WTC11 (cell line): ENCODE measurements around the gene TIMMDC1. TPM values are rescaled to one million over a fixed set of nuclear protein-coding genes. Genes with fewer than 3 reads are reported as not detected.

Experiments
- ATAC-seq: fragments of 200-7000 bp; cut with Tn5 transposase; 2 replicates; pipeline ENCODE4 v1.10.0; 2021; ENCODE audit warnings: mild to moderate bottlenecking, moderate library complexity
- CTCF ChIA-PET: fragments of 300-600 bp; sonication (Branson Sonifier 250); formaldehyde crosslinking; loops from one replicate; lab custom pipeline; 2021; ENCODE audit warnings: antibody characterized with exemption; lab: Charles Lee
- POLR2A ChIA-PET: fragments of 350-600 bp; sonication (Branson Sonifier 250); formaldehyde crosslinking; loops from one replicate; lab custom pipeline; 2021; ENCODE audit warnings: antibody characterized with exemption; lab: Charles Lee
- DNase-seq: peaks from one replicate; pipeline ENCODE4 v3.0.0; 2021; ENCODE audit warnings: low spot score
- H3K27ac Mint-ChIP-seq: 2 replicates; pipeline ENCODE4 v1.8.0; 2021; ENCODE audit warnings: mixed read lengths
- H3K27me3 Mint-ChIP-seq: 2 replicates; pipeline ENCODE4 v1.8.0; 2021; ENCODE audit warnings: low read depth, mild to moderate bottlenecking, moderate library complexity, mixed read lengths
- H3K36me3 Mint-ChIP-seq: 2 replicates; pipeline ENCODE4 v1.8.0; 2021; ENCODE audit warnings: mixed read lengths
- H3K4me1 Mint-ChIP-seq: 2 replicates; pipeline ENCODE4 v1.8.0; 2022; ENCODE audit warnings: mixed read lengths
- H3K4me3 Mint-ChIP-seq: 2 replicates; pipeline ENCODE4 v1.8.0; 2021; ENCODE audit warnings: mild to moderate bottlenecking, moderate library complexity, mixed read lengths
- H3K9me3 Mint-ChIP-seq: 2 replicates; pipeline ENCODE4 v1.8.0; 2021; ENCODE audit warnings: mixed read lengths
- AR ChIP-seq: fragments of 250-450 bp; sonication (Bioruptor Pico); IDR thresholded peaks from 2 replicates; pipeline ENCODE4 v1.9.0; 2021; ENCODE audit warnings: mild to moderate bottlenecking
- ELF4 ChIP-seq: sonication (generic); formaldehyde crosslinking; IDR thresholded peaks from 2 replicates; pipeline ENCODE4 v1.8.1; 2022; ENCODE audit warnings: low read depth, mild to moderate bottlenecking, moderate library complexity, missing genetic modification reagents
- FOXP1 ChIP-seq: sonication (generic); formaldehyde crosslinking; IDR thresholded peaks from 2 replicates; pipeline ENCODE4 v1.8.0; 2022; ENCODE audit warnings: missing genetic modification reagents, mild to moderate bottlenecking, moderate library complexity, borderline replicate concordance
- FOXP4 ChIP-seq: sonication (generic); formaldehyde crosslinking; IDR thresholded peaks from 2 replicates; pipeline ENCODE4 v1.8.0; 2022; ENCODE audit warnings: mild to moderate bottlenecking, missing genetic modification reagents
- NFYB ChIP-seq: sonication (generic); formaldehyde crosslinking; conservative IDR thresholded peaks from 2 replicates; pipeline ENCODE4 v1.8.0; 2022; ENCODE audit warnings: low read depth, missing genetic modification reagents
- NR2C2 ChIP-seq: sonication (generic); formaldehyde crosslinking; IDR thresholded peaks from 2 replicates; pipeline ENCODE4 v1.8.0; 2022; ENCODE audit warnings: mild to moderate bottlenecking, missing genetic modification reagents
- RORB ChIP-seq: fragments of 250-450 bp; sonication (Bioruptor Pico); IDR thresholded peaks from 2 replicates; pipeline ENCODE4 v1.9.0; 2021; ENCODE audit warnings: mild to moderate bottlenecking
- SMAD4 ChIP-seq: sonication (generic); formaldehyde crosslinking; IDR thresholded peaks from 2 replicates; pipeline ENCODE4 v1.8.0; 2022; ENCODE audit warnings: mild to moderate bottlenecking, missing genetic modification reagents
- SOX15 ChIP-seq: fragments of 250-450 bp; sonication (Bioruptor Pico); IDR thresholded peaks from 2 replicates; pipeline ENCODE4 v1.9.0; 2021; ENCODE audit warnings: mild to moderate bottlenecking
- SP1 ChIP-seq: sonication (generic); formaldehyde crosslinking; conservative IDR thresholded peaks from 2 replicates; pipeline ENCODE4 v1.8.1; 2022; ENCODE audit warnings: missing genetic modification reagents
- ZNF138 ChIP-seq: sonication (generic); formaldehyde crosslinking; conservative IDR thresholded peaks from 2 replicates; pipeline ENCODE4 v1.8.1; 2022; ENCODE audit warnings: mild to moderate bottlenecking, moderate library complexity, missing genetic modification reagents
- total RNA-seq: library from RNA; stranded (reverse); gene quantifications from 3 replicates; pipeline ENCODE4 v1.2.3, GENCODE V29; 2021
- TF ChIP-seq, protein P1 (sequence below): sonication (generic); formaldehyde crosslinking; IDR thresholded peaks from 2 replicates; pipeline ENCODE4 v1.8.1; 2023; ENCODE audit warnings: mild to moderate bottlenecking, missing genetic modification reagents, borderline replicate concordance
- TF ChIP-seq, protein P2 (sequence below): fragments of 200-600 bp; IDR thresholded peaks from 2 replicates; pipeline ENCODE4 v1.8.0; 2022; ENCODE audit warnings: antibody characterized with exemption
- TF ChIP-seq, protein P3 (sequence below): sonication (generic); formaldehyde crosslinking; conservative IDR thresholded peaks from 2 replicates; pipeline ENCODE4 v1.8.1; 2023; ENCODE audit warnings: mild to moderate bottlenecking, low read depth, missing genetic modification reagents, moderate library complexity
- TF ChIP-seq, protein P4 (sequence below): sonication (generic); formaldehyde crosslinking; IDR thresholded peaks from 2 replicates; pipeline ENCODE4 v1.8.0; 2022; ENCODE audit warnings: mild to moderate bottlenecking, missing genetic modification reagents

TIMMDC1 gene
- total RNA-seq, 1 experiment from 2014 or later: 114 TPM

DNA sequence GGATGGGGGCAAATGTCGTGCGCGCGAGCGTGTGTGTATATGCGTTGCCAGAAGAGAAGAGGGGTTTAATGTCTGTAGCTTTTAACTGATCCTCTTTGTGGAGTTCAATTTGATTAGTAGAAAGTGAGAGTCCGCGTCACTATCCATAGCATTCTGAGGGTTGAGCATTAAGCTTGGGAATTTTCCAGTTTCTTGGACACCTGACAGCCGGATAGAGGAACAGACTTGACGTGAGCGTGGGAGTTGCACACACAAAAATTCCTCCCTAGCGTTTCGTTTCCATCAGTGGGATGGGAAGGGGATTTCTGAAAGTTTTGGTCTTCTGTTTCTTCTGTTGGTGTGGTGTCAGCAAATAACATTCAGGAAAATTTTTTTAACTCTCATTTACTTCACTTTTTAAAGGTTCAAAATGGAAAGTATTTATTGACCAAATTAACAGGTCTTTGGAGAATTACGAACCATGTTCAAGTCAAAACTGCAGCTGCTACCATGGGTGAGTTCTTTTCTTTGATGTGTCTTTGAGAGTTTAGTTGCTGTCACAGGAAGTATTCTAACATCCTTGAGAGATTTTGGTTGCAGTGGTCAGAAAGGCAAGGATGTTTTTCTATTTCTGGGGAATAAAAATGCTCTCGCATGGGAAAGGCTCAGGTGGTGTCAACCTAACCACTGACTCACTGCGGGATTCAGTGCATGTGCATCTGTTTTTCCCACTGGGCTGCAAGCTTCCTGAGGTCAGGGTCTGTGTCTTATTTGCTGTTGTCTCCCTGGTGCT lies 28.7 kb upstream of the TIMMDC1 start:
- H3K4me1 Mint-ChIP-seq: peaks cover 20% of the 10 kb centered on the region
- peaks cover 11% of the 10 kb centered on the region for H3K36me3 Mint-ChIP-seq
- ChIA-PET CTCF (interaction anchor here (0.9 to 1.2 kb wide), 2 partner anchors 16 to 29 kb away, joined by 3 to 4 read pairs; partner anchors contain the start of gene TIMMDC1), POLR2A (interaction anchor here (1.2 kb wide), 1 partner anchor 28 kb away, joined by 6 read pairs; no protein-coding TSS in a partner anchor)
- ATAC-seq: no peak
- DNase-seq: no peak
- no peaks in the 10 kb centered on the region for H3K9me3 Mint-ChIP-seq
- H3K4me3 Mint-ChIP-seq: peak overlapping the region; percentile 93
- no peaks in the 10 kb centered on the region for H3K27me3 Mint-ChIP-seq
- no peak for TF ChIP-seq SP1
- TF ChIP-seq, protein P1, sequence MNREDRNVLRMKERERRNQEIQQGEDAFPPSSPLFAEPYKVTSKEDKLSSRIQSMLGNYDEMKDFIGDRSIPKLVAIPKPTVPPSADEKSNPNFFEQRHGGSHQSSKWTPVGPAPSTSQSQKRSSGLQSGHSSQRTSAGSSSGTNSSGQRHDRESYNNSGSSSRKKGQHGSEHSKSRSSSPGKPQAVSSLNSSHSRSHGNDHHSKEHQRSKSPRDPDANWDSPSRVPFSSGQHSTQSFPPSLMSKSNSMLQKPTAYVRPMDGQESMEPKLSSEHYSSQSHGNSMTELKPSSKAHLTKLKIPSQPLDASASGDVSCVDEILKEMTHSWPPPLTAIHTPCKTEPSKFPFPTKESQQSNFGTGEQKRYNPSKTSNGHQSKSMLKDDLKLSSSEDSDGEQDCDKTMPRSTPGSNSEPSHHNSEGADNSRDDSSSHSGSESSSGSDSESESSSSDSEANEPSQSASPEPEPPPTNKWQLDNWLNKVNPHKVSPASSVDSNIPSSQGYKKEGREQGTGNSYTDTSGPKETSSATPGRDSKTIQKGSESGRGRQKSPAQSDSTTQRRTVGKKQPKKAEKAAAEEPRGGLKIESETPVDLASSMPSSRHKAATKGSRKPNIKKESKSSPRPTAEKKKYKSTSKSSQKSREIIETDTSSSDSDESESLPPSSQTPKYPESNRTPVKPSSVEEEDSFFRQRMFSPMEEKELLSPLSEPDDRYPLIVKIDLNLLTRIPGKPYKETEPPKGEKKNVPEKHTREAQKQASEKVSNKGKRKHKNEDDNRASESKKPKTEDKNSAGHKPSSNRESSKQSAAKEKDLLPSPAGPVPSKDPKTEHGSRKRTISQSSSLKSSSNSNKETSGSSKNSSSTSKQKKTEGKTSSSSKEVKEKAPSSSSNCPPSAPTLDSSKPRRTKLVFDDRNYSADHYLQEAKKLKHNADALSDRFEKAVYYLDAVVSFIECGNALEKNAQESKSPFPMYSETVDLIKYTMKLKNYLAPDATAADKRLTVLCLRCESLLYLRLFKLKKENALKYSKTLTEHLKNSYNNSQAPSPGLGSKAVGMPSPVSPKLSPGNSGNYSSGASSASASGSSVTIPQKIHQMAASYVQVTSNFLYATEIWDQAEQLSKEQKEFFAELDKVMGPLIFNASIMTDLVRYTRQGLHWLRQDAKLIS (CRISPR knock-in tag): no peak
- no peak for TF ChIP-seq FOXP1 (CRISPR knock-in tag)
- TF ChIP-seq, protein P2, sequence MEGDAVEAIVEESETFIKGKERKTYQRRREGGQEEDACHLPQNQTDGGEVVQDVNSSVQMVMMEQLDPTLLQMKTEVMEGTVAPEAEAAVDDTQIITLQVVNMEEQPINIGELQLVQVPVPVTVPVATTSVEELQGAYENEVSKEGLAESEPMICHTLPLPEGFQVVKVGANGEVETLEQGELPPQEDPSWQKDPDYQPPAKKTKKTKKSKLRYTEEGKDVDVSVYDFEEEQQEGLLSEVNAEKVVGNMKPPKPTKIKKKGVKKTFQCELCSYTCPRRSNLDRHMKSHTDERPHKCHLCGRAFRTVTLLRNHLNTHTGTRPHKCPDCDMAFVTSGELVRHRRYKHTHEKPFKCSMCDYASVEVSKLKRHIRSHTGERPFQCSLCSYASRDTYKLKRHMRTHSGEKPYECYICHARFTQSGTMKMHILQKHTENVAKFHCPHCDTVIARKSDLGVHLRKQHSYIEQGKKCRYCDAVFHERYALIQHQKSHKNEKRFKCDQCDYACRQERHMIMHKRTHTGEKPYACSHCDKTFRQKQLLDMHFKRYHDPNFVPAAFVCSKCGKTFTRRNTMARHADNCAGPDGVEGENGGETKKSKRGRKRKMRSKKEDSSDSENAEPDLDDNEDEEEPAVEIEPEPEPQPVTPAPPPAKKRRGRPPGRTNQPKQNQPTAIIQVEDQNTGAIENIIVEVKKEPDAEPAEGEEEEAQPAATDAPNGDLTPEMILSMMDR: no peak
- no peak for TF ChIP-seq SOX15 (CRISPR knock-in tag)
- no peak for TF ChIP-seq FOXP4 (CRISPR knock-in tag)
- TF ChIP-seq AR (CRISPR knock-in tag): no peak
- TF ChIP-seq SMAD4: no peak
- no peak for TF ChIP-seq NFYB (CRISPR knock-in tag)
- TF ChIP-seq, protein P3, sequence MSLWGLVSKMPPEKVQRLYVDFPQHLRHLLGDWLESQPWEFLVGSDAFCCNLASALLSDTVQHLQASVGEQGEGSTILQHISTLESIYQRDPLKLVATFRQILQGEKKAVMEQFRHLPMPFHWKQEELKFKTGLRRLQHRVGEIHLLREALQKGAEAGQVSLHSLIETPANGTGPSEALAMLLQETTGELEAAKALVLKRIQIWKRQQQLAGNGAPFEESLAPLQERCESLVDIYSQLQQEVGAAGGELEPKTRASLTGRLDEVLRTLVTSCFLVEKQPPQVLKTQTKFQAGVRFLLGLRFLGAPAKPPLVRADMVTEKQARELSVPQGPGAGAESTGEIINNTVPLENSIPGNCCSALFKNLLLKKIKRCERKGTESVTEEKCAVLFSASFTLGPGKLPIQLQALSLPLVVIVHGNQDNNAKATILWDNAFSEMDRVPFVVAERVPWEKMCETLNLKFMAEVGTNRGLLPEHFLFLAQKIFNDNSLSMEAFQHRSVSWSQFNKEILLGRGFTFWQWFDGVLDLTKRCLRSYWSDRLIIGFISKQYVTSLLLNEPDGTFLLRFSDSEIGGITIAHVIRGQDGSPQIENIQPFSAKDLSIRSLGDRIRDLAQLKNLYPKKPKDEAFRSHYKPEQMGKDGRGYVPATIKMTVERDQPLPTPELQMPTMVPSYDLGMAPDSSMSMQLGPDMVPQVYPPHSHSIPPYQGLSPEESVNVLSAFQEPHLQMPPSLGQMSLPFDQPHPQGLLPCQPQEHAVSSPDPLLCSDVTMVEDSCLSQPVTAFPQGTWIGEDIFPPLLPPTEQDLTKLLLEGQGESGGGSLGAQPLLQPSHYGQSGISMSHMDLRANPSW (CRISPR knock-in tag): no peak
- TF ChIP-seq ELF4 (CRISPR knock-in tag): no peak
- TF ChIP-seq ZNF138 (CRISPR knock-in tag): no peak
- TF ChIP-seq NR2C2 (CRISPR knock-in tag): no peak
- TF ChIP-seq, protein P4, sequence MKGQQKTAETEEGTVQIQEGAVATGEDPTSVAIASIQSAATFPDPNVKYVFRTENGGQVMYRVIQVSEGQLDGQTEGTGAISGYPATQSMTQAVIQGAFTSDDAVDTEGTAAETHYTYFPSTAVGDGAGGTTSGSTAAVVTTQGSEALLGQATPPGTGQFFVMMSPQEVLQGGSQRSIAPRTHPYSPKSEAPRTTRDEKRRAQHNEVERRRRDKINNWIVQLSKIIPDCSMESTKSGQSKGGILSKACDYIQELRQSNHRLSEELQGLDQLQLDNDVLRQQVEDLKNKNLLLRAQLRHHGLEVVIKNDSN (CRISPR knock-in tag): no peak
- no peak for TF ChIP-seq RORB (CRISPR knock-in tag)
- H3K27ac Mint-ChIP-seq: no peak overlapping the region
